GM12891 (cell line): ENCODE measurements around the gene GASK1A.

ENCODE experiments used
- DNase-seq: peaks from one replicate; pipeline ENCODE4 v3.0.0; 2011; ENCODE audit warnings: low spot score; ENCODE audit not compliant: insufficient read length
- FAIRE-seq: peaks from 2 replicates; lab custom pipeline; 2011; peaks lifted over from hg19 to GRCh38; lab: Jason Lieb, UNC
- PAX5 ChIP-seq: IDR thresholded peaks from 2 replicates; pipeline ENCODE4 v1.6.1; 2011; ENCODE audit warnings: low read length, moderate library complexity, mild to moderate bottlenecking; ENCODE audit not compliant: insufficient read depth, severe bottlenecking
- POLR2A ChIP-seq: IDR thresholded peaks from 2 replicates; pipeline ENCODE4 v1.6.1; 2011; ENCODE audit warnings: low read depth, low read length, control low read depth
- POLR2AphosphoS5 ChIP-seq: IDR thresholded peaks from 2 replicates; pipeline ENCODE4 v1.6.1; 2011; ENCODE audit warnings: low read depth, low read length, control low read depth
- POU2F2 ChIP-seq: IDR thresholded peaks from 2 replicates; pipeline ENCODE4 v1.6.1; 2011; ENCODE audit warnings: low read depth, mild to moderate bottlenecking, control low read depth, low read length, moderate library complexity
- SPI1 ChIP-seq: IDR thresholded peaks from 2 replicates; pipeline ENCODE4 v1.6.1; 2011; ENCODE audit warnings: low read depth, low read length, control low read depth
- TAF1 ChIP-seq: IDR thresholded peaks from 2 replicates; pipeline ENCODE4 v1.6.1; 2011; ENCODE audit warnings: low read depth, low read length, control low read depth

GASK1A gene

GRCh38 chr3:42999212-42999611 lies 20.1 kb downstream of the GASK1A start:
- DNase-seq (no peak), FAIRE-seq (no peak)
- TF ChIP-seq POLR2AphosphoS5 (no peak), TAF1 (no peak), POU2F2 (no peak), PAX5 (no peak)

DNA sequence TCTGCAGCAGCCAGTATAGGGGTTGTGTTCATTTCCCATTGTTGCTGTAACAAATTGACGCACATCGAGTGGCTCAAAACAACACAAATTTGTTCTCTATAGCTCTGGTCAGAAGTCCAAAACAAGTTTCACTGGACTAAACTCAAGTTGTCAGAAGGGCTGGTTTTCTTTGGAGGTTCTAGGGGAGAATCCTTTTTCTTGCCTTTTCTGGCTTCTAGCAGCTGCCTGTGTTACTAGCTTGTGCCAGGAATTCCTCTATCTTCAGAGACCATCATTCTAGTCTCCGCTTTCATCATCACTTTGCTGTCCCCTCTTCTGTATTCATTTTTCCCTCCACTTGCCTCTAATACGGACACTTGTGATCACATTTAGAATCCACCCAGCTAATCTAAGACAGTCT lies 20.5 kb downstream of the GASK1A start:
- no peak for FAIRE-seq
- TF ChIP-seq SPI1 (no peak), POLR2A (no peak), POU2F2 (no peak), TAF1 (no peak), PAX5 (no peak)

DNA sequence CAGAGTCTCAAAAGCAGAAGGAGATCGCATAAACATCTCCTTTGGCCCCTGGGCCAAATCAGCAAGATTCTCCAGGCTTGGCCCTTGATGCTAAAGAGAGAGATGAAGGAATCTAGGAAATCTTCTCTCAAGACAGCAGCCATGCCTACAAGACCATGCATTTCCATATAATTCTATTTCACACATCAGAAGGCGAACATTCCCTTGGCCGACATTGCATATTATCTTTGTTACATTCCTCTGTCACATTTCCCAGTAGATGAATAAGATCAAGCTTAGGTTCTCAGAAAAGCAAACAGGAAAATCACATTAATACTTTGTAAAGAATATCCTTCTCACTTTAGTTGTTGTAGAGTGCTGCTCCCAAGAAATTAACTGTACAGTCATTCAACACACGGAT lies 21.3 kb downstream of the GASK1A start:
- no peak for FAIRE-seq
- no peak for DNase-seq
- no peak for TF ChIP-seq POU2F2
- no peak for TF ChIP-seq POLR2AphosphoS5
- no peak for TF ChIP-seq PAX5
- no peak for TF ChIP-seq POLR2A
- no peak for TF ChIP-seq SPI1
- TF ChIP-seq TAF1 = no peak

More for the DNA sequence above, 20.5 kb downstream of the GASK1A start:
- DNase-seq = no peak

- no peak for TF ChIP-seq POLR2AphosphoS5
- no peak for TF ChIP-seq SPI1
- TF ChIP-seq POLR2A = no peak
- DNase-seq (no peak), FAIRE-seq (no peak)
These were observed 22.0 kb downstream of the GASK1A start for GRCh38 chr3:43001094-43001553.

- DNase-seq = no peak
- TF ChIP-seq SPI1 = no peak
- TF ChIP-seq PAX5 = no peak
- TF ChIP-seq POU2F2 = no peak
- TF ChIP-seq TAF1 = no peak
- no peak for TF ChIP-seq POLR2A
- no peak for TF ChIP-seq POLR2AphosphoS5
- FAIRE-seq = no peak
These were observed 22.5 kb downstream of the GASK1A start for GRCh38 chr3:43001556-43002121.

DNA sequence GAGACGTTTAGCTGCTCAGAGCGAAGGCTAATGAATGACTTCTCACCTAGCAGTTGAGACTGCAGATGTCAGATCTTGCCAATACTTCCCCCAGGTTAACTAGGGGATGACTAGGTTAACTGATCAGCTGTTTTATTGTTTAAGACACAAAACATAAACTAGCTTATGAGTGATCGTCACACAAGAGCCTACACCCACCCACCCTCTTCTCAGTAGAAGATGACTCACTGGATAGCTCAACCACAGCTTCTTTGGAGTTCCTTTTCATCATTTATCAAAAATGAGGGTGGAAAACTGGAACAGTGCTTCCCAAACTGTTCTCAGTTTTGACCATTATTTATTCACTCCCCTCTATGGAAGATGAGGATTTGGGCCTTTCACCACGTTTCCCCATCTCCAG lies 25.2 kb downstream of the GASK1A start:
- DNase-seq (no peak), FAIRE-seq (no peak)
- TF ChIP-seq TAF1 (no peak), POU2F2 (no peak), POLR2AphosphoS5 (no peak), POLR2A (no peak), SPI1 (no peak), PAX5 (no peak)

DNA sequence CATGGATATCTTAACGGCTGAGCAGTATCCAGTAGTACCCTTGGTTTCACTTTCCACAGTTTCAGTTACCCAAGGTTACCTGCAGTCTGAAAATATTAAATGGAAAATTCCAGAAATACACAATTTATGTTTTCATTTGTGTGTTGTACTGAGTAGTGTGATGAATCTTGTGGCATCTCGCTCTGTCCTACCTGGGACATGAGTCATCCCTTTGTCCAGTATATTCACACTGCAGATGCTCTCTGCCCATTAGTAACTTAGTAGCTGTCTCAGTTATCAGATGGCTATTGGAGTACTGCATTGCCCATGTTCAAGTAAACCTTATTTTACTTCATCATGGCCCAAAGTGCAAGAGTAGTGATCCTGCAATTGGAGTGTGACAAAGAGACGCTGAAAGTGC lies 26.1 kb downstream of the GASK1A start:
- DNase-seq (no peak), FAIRE-seq (no peak)
- TF ChIP-seq POU2F2 (no peak), SPI1 (no peak), POLR2A (no peak), PAX5 (no peak), POLR2AphosphoS5 (no peak), TAF1 (no peak)

- TF ChIP-seq POLR2A (no peak), TAF1 (no peak), POU2F2 (no peak), PAX5 (no peak), POLR2AphosphoS5 (no peak), SPI1 (no peak)
- no peak for DNase-seq
- no peak for FAIRE-seq
These were observed 26.9 kb downstream of the GASK1A start for GRCh38 chr3:43005981-43006380.

DNA sequence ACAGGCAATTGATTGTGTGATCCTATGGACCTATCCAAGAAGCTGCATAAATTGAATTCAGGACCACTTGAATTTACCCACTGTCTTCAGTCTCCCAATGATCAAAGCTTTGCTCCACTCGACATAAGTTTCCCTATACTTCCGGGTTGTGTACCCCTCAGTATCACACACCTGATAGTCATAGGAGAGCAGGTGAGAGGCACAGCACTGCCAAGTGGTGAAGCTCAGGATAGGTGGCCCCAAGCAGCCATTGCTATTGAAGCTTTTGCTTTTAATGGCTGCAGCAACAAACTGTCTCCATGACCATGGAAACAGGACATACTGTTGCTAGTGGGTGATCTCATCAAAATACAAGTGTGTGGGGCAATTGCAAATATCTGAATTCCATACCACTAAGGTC lies 27.7 kb downstream of the GASK1A start:
- FAIRE-seq = no peak
- no peak for DNase-seq
- no peak for TF ChIP-seq TAF1
- no peak for TF ChIP-seq POLR2AphosphoS5
- no peak for TF ChIP-seq POU2F2
- no peak for TF ChIP-seq PAX5
- no peak for TF ChIP-seq POLR2A
- no peak for TF ChIP-seq SPI1

- no peak for TF ChIP-seq POLR2A
- TF ChIP-seq POLR2AphosphoS5 = no peak
- no peak for TF ChIP-seq PAX5
- TF ChIP-seq SPI1 = no peak
- no peak for TF ChIP-seq TAF1
- no peak for TF ChIP-seq POU2F2
- FAIRE-seq = no peak
- no peak for DNase-seq
These were observed 30.4 kb downstream of the GASK1A start for GRCh38 chr3:43009547-43009946.

DNA sequence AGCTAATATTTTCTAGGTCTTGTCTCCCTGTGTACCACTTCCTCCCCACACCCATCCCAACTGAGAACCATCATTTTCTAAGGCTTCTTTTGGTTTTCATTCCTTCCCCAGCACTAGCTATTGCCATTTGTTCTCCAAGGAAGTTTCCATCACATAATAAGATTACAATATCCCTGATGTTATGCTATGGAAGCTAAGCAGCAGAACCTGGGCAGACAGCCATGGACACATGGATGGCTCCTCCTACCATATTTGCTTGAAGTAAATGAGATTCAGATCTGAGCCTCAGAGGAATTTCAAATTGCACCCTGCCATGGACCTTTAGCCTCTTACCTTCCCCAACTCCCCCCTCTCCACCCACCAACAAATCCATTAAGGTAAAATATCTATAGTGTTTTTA lies 31.5 kb downstream of the GASK1A start:
- no peak for DNase-seq
- no peak for TF ChIP-seq SPI1
- TF ChIP-seq POLR2A = no peak
- FAIRE-seq = no peak

DNA sequence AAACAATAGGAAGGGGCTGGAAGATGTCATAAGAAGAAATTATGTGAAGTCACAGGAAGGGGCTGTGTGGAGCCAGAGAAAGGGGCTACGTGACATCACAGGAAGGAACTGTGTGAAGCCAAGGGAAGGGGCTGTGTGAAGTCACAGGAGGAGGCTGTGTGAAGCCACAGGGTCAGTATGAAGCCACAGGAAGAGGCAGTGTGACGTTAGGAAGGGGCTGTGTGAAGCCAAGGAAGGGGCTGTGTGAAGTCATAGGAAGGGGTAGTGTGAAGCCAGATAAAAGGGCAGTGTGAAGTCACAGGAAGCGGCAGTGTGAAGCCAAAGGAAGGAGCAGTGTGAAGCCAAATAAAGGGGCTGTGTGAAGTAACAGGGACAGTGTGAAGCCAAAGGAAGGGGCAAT lies 32.5 kb downstream of the GASK1A start:
- no peak for DNase-seq
- no peak for FAIRE-seq
- TF ChIP-seq POLR2A (no peak), SPI1 (no peak), PAX5 (no peak), POLR2AphosphoS5 (no peak), POU2F2 (no peak), TAF1 (no peak)
